ENCODE measurements around the gene C15orf61.

The C15orf61 gene

GRCh38 chr15:67558502-67558901 is 37.6 kb downstream of the C15orf61 start:
- Mint-ChIP-seq H3K9me3 (peaks cover 4% of the 10 kb centered on the region), H3K4me1 (peaks cover 6% of the 10 kb centered on the region), H3K27me3 (no peaks in the 10 kb centered on the region), H3K4me3 (no peak overlapping the region), H3K36me3 (peaks cover 49% of the 10 kb centered on the region), H3K27ac (no peak overlapping the region)
- no peak for ATAC-seq

GRCh38 chr15:67559158-67559557 is 38.2 kb downstream of the C15orf61 start:
- no peak overlapping the region for H3K4me3 Mint-ChIP-seq
- peaks cover 55% of the 10 kb centered on the region for H3K36me3 Mint-ChIP-seq
- ATAC-seq = no peak
- H3K27me3 Mint-ChIP-seq = no peaks in the 10 kb centered on the region
- peaks cover 13% of the 10 kb centered on the region for H3K4me1 Mint-ChIP-seq
- no peak overlapping the region for H3K27ac Mint-ChIP-seq
- peaks cover 4% of the 10 kb centered on the region for H3K9me3 Mint-ChIP-seq

- Mint-ChIP-seq H3K4me3 (no peak overlapping the region), H3K9me3 (peaks cover 4% of the 10 kb centered on the region), H3K27me3 (no peaks in the 10 kb centered on the region), H3K36me3 (peaks cover 58% of the 10 kb centered on the region), H3K27ac (no peak overlapping the region), H3K4me1 (peaks cover 17% of the 10 kb centered on the region)
- ATAC-seq = no peak
Measured at GRCh38 chr15:67559576-67559975, 38.6 kb downstream of the C15orf61 start.

- Mint-ChIP-seq H3K27me3 (no peaks in the 10 kb centered on the region), H3K27ac (no peak overlapping the region), H3K4me3 (no peak overlapping the region), H3K4me1 (peaks cover 25% of the 10 kb centered on the region), H3K36me3 (peaks cover 51% of the 10 kb centered on the region), H3K9me3 (peaks cover 4% of the 10 kb centered on the region)
- ATAC-seq = no peak
Measured at GRCh38 chr15:67560320-67560719, 39.4 kb downstream of the C15orf61 start.

- H3K4me3 Mint-ChIP-seq = no peak overlapping the region
- no peak for ATAC-seq
Measured at GRCh38 chr15:67563092-67563491, 42.2 kb downstream of the C15orf61 start.

GRCh38 chr15:67564021-67564967 is 43.4 kb downstream of the C15orf61 start:
- ATAC-seq = peak; percentile 39
- Mint-ChIP-seq H3K27ac (no peak overlapping the region), H3K4me3 (no peak overlapping the region), H3K9me3 (no peaks in the 10 kb centered on the region), H3K36me3 (peaks cover 37% of the 10 kb centered on the region), H3K27me3 (no peaks in the 10 kb centered on the region), H3K4me1 (peaks cover 25% of the 10 kb centered on the region)

More at GRCh38 chr15:67563092-67563491, 42.2 kb downstream of the C15orf61 start:
- peaks cover 25% of the 10 kb centered on the region for H3K4me1 Mint-ChIP-seq
- H3K27me3 Mint-ChIP-seq = no peaks in the 10 kb centered on the region
- peaks cover 45% of the 10 kb centered on the region for H3K36me3 Mint-ChIP-seq
- H3K9me3 Mint-ChIP-seq = peaks cover 4% of the 10 kb centered on the region
- H3K27ac Mint-ChIP-seq = no peak overlapping the region

- H3K36me3 Mint-ChIP-seq = peaks cover 32% of the 10 kb centered on the region
- no peaks in the 10 kb centered on the region for H3K9me3 Mint-ChIP-seq
- H3K4me1 Mint-ChIP-seq = peaks cover 25% of the 10 kb centered on the region
- no peak overlapping the region for H3K27ac Mint-ChIP-seq
- peak; percentile 45 for ATAC-seq
- H3K4me3 Mint-ChIP-seq = no peak overlapping the region
- H3K27me3 Mint-ChIP-seq = no peaks in the 10 kb centered on the region
Measured at GRCh38 chr15:67564968-67565345, 44.0 kb downstream of the C15orf61 start.

GRCh38 chr15:67569668-67570067 is 48.7 kb downstream of the C15orf61 start:
- no peak for ATAC-seq

GRCh38 chr15:67570875-67571647 is 50.1 kb downstream of the C15orf61 start:
- Mint-ChIP-seq H3K9me3 (no peaks in the 10 kb centered on the region), H3K27me3 (no peaks in the 10 kb centered on the region), H3K4me1 (peaks cover 5% of the 10 kb centered on the region), H3K4me3 (no peak overlapping the region), H3K36me3 (peaks cover 31% of the 10 kb centered on the region), H3K27ac (no peak overlapping the region)
- no peak for ATAC-seq

More at GRCh38 chr15:67569668-67570067, 48.7 kb downstream of the C15orf61 start:
- no peak overlapping the region for H3K4me3 Mint-ChIP-seq
- H3K4me1 Mint-ChIP-seq = peaks cover 7% of the 10 kb centered on the region
- H3K27ac Mint-ChIP-seq = no peak overlapping the region
- no peaks in the 10 kb centered on the region for H3K9me3 Mint-ChIP-seq
- peaks cover 27% of the 10 kb centered on the region for H3K36me3 Mint-ChIP-seq
- no peaks in the 10 kb centered on the region for H3K27me3 Mint-ChIP-seq

- Mint-ChIP-seq H3K36me3 (peaks cover 31% of the 10 kb centered on the region), H3K27me3 (no peaks in the 10 kb centered on the region), H3K9me3 (no peaks in the 10 kb centered on the region), H3K4me3 (no peak overlapping the region), H3K27ac (no peak overlapping the region), H3K4me1 (peaks cover 5% of the 10 kb centered on the region)
- ATAC-seq = no peak
Measured at GRCh38 chr15:67571648-67572415, 50.9 kb downstream of the C15orf61 start.

- no peaks in the 10 kb centered on the region for H3K9me3 Mint-ChIP-seq
- no peak overlapping the region for H3K4me3 Mint-ChIP-seq
- no peaks in the 10 kb centered on the region for H3K27me3 Mint-ChIP-seq
- no peak overlapping the region for H3K27ac Mint-ChIP-seq
- no peak for ATAC-seq
- H3K36me3 Mint-ChIP-seq = peaks cover 31% of the 10 kb centered on the region
- H3K4me1 Mint-ChIP-seq = peaks cover 5% of the 10 kb centered on the region
Measured at GRCh38 chr15:67573194-67573593, 52.3 kb downstream of the C15orf61 start.

GRCh38 chr15:67575039-67575502 is 54.1 kb downstream of the C15orf61 start:
- Mint-ChIP-seq H3K4me1 (peaks cover 5% of the 10 kb centered on the region), H3K36me3 (peaks cover 27% of the 10 kb centered on the region), H3K4me3 (no peak overlapping the region), H3K9me3 (no peaks in the 10 kb centered on the region), H3K27me3 (no peaks in the 10 kb centered on the region), H3K27ac (no peak overlapping the region)
- ATAC-seq = no peak

- H3K9me3 Mint-ChIP-seq = no peaks in the 10 kb centered on the region
- no peak for ATAC-seq
- H3K4me3 Mint-ChIP-seq = no peak overlapping the region
- no peaks in the 10 kb centered on the region for H3K27me3 Mint-ChIP-seq
- H3K27ac Mint-ChIP-seq = no peak overlapping the region
- peaks cover 32% of the 10 kb centered on the region for H3K36me3 Mint-ChIP-seq
- H3K4me1 Mint-ChIP-seq = peaks cover 11% of the 10 kb centered on the region
Measured at GRCh38 chr15:67578020-67578600, 57.2 kb downstream of the C15orf61 start.

GRCh38 chr15:67579164-67579563 is 58.2 kb downstream of the C15orf61 start:
- Mint-ChIP-seq H3K36me3 (peaks cover 27% of the 10 kb centered on the region), H3K9me3 (no peaks in the 10 kb centered on the region), H3K4me3 (no peak overlapping the region), H3K27ac (no peak overlapping the region), H3K27me3 (no peaks in the 10 kb centered on the region), H3K4me1 (peaks cover 11% of the 10 kb centered on the region)
- no peak for ATAC-seq

Measured in stimulated activated memory B cell treated with anti-CD40 and anti-IgM and Interleukin-4, amounts not matched to agents 10 μg/mL and 1 μg/mL and 100 μg/mL, for 72 hours (primary cell).